Thyroid gland (tissue), 4 donors: ENCODE measurements around the gene MC5R. TPM values are rescaled to one million over a fixed set of nuclear protein-coding genes. Genes with fewer than 3 reads are reported as not detected.

Experiments
- DNase-seq, 2 donors: peaks; one replicate each; pipeline ENCODE4 v3.0.0-alpha.2; 2019
- H3K27ac ChIP-seq, 3 donors: fragments of 200-600 bp; sonication (generic); 1 replicate in 2 of 3; 2 replicates in 1 of 3; pipeline ENCODE4 v1.5.1; 2016 to 2019; ENCODE audit warnings: mild to moderate bottlenecking in 1 of 3, moderate library complexity in 1 of 3
- H3K27me3 ChIP-seq: fragments of 200-600 bp; sonication (generic); one replicate; pipeline ENCODE4 v1.5.1; 2019
- H3K36me3 ChIP-seq, 2 donors: fragments of 200-600 bp; sonication (generic); one replicate each; pipeline ENCODE4 v1.5.1; 2016 to 2019
- H3K4me1 ChIP-seq, 2 donors: fragments of 200-600 bp; sonication (generic); one replicate each; pipeline ENCODE4 v1.5.1; 2017 to 2019
- H3K4me3 ChIP-seq, 3 donors: fragments of 200-600 bp; sonication (generic); replicated peaks in 1 of 3; 1 replicate in 2 of 3; 2 replicates in 1 of 3; pipeline ENCODE4 v1.5.1; 2016; ENCODE audit warnings: mild to moderate bottlenecking in 1 of 3
- H3K9me3 ChIP-seq: fragments of 200-600 bp; sonication (generic); one replicate; pipeline ENCODE4 v1.5.1; 2017
- CTCF ChIP-seq, 6 experiments: fragments of 200-600 bp in 3 of 6; fragments of 450-650 bp in 3 of 6; sonication (generic) in 3 of 6; IDR thresholded peaks; one replicate each; pipeline ENCODE4 v1.5.1; 2016 to 2019; ENCODE audit warnings: antibody characterized with exemption in 6 of 6, mild to moderate bottlenecking in 2 of 6, inconsistent platforms in 1 of 6, moderate library complexity in 1 of 6
- POLR2A ChIP-seq, 2 donors: fragments of 450-650 bp; IDR thresholded peaks; one replicate each; pipeline ENCODE4 v1.6.1; 2017; ENCODE audit warnings: antibody characterized with exemption in 2 of 2, mild to moderate bottlenecking in 2 of 2, moderate library complexity in 1 of 2
- WGBS, 2 donors: methylation state at CpG; one replicate each; pipeline ENCODE4 v1.1.5; 2017; 5-methylcytosine and 5-hydroxymethylcytosine counted together
- intact Hi-C: fragments of 100-400 bp; cut with DNase I; formaldehyde crosslinking; loops from one replicate; pipeline ENCODE4 v1.15.1; 2023
- total RNA-seq, 4 donors: library from RNA; depleted of rRNA; stranded (reverse); fragments of >200 nt; gene quantifications; one replicate each; pipeline ENCODE4 v1.2.3, GENCODE V29; 2016

The MC5R gene
- total RNA-seq, 4 donors from 2014 or later = not detected

- Histone ChIP-seq H3K36me3 (no peaks in the 10 kb centered on the region), H3K4me1 (no peaks in the 10 kb centered on the region), H3K9me3 (no peaks in the 10 kb centered on the region), H3K27me3 (no peaks in the 10 kb centered on the region), H3K4me3 (no peak overlapping the region), H3K27ac (no peak overlapping the region)
- no peak for TF ChIP-seq POLR2A (IDR thresholded peaks at IDR 0.05)
- TF ChIP-seq CTCF (IDR thresholded peaks at IDR 0.05) = no peak
- 48 to 56% methylated on average over 13 of the region's 13 CpGs for WGBS, 2 donors
- intact Hi-C loops = no loop called here
- no peak for DNase-seq
Observed at GRCh38 chr18:13871701-13872100, 47.8 kb downstream of the MC5R start.

- WGBS, 2 donors = 82 to 88% methylated on average over 14 of the region's 14 CpGs
Observed at GRCh38 chr18:13872373-13872772, 48.4 kb downstream of the MC5R start.

GRCh38 chr18:13872932-13873331 is 49.0 kb downstream of the MC5R start:
- no peaks in the 10 kb centered on the region for H3K36me3 ChIP-seq
- TF ChIP-seq POLR2A (IDR thresholded peaks at IDR 0.05) (no peak), CTCF (IDR thresholded peaks at IDR 0.05) (no peak)
- no peaks in the 10 kb centered on the region for H3K4me1 ChIP-seq
- intact Hi-C loops = no loop called here
- H3K9me3 ChIP-seq = no peaks in the 10 kb centered on the region
- WGBS, 2 donors = 62 to 74% methylated on average over 5 of the region's 5 CpGs
- no peak overlapping the region for H3K4me3 ChIP-seq
- no peak for DNase-seq
- H3K27me3 ChIP-seq = no peaks in the 10 kb centered on the region
- no peak overlapping the region for H3K27ac ChIP-seq

More at GRCh38 chr18:13872373-13872772, 48.4 kb downstream of the MC5R start:
- H3K4me3 ChIP-seq = no peak overlapping the region
- no peaks in the 10 kb centered on the region for H3K9me3 ChIP-seq
- no peaks in the 10 kb centered on the region for H3K36me3 ChIP-seq
- intact Hi-C loops = no loop called here
- DNase-seq = no peak
- no peaks in the 10 kb centered on the region for H3K4me1 ChIP-seq
- TF ChIP-seq CTCF (IDR thresholded peaks at IDR 0.05) (no peak), POLR2A (IDR thresholded peaks at IDR 0.05) (no peak)
- H3K27ac ChIP-seq = no peak overlapping the region
- no peaks in the 10 kb centered on the region for H3K27me3 ChIP-seq

- intact Hi-C loops = no loop called here
- H3K9me3 ChIP-seq = no peaks in the 10 kb centered on the region
- H3K27ac ChIP-seq = no peak overlapping the region
- H3K27me3 ChIP-seq = no peaks in the 10 kb centered on the region
- no peak for DNase-seq
- no peak overlapping the region for H3K4me3 ChIP-seq
- no peaks in the 10 kb centered on the region for H3K4me1 ChIP-seq
- TF ChIP-seq POLR2A (IDR thresholded peaks at IDR 0.05) (no peak), CTCF (IDR thresholded peaks at IDR 0.05) (no peak)
- WGBS, 2 donors = 79 to 93% methylated on average over 4 of the region's 4 CpGs
- H3K36me3 ChIP-seq = no peaks in the 10 kb centered on the region
Observed at GRCh38 chr18:13874558-13874957, 50.6 kb downstream of the MC5R start.

Other genes starting within 250 kb of the MC5R start
- 10 to 100 TPM in 3 of 4 donors, 1 to 10 TPM in 1; 9.1 to 13.8 (median 12.1) TPM for gene FAM210A, start 97.6 kb upstream of the MC5R start, total RNA-seq
- 10 to 100 TPM; 26.7 to 45.9 (median 34.0) TPM for gene RNMT, start 97.5 kb upstream of the MC5R start, total RNA-seq
- gene MC2R, start 91.4 kb downstream of the MC5R start, total RNA-seq = not detected